ENCODE measurements around the gene PJA1. TPM values are rescaled to one million over a fixed set of nuclear protein-coding genes. Genes with fewer than 3 reads are reported as not detected.

PJA1 gene
- total RNA-seq, 3 donors from 2014 or later = 20.0 to 50.1 (median 25.6) TPM

GRCh38 chrX:69148946-69149345, 16.3 kb downstream of the PJA1 start:
- TF ChIP-seq CTCF (IDR thresholded peaks at IDR 0.05) (no peak), POLR2A (IDR thresholded peaks at IDR 0.05) (no peak), POLR2AphosphoS5 (IDR thresholded peaks at IDR 0.05) (no peak)
- no peak for DNase-seq (ENCODE audit: low spot score in 2 of 2)
- intact Hi-C loops (cut with DNase I; ENCODE audit: low total_unique reads) = no loop called here
- Histone ChIP-seq H3K36me3 (no peaks in the 10 kb centered on the region), H3K4me3 (no peak overlapping the region), H3K27ac (no peak overlapping the region), H3K9me3 (no peaks in the 10 kb centered on the region), H3K4me1 (no peaks in the 10 kb centered on the region), H3K27me3 (peaks cover 0 to 55% of the 10 kb centered on the region in 2 donors)

- no peaks in the 10 kb centered on the region for H3K36me3 ChIP-seq
- intact Hi-C loops (cut with DNase I; ENCODE audit: low total_unique reads) = no loop called here
- H3K9me3 ChIP-seq = no peaks in the 10 kb centered on the region
- no peak for TF ChIP-seq CTCF (IDR thresholded peaks at IDR 0.05)
- no peak for TF ChIP-seq POLR2AphosphoS5 (IDR thresholded peaks at IDR 0.05)
- no peak for TF ChIP-seq POLR2A (IDR thresholded peaks at IDR 0.05)
- no peak overlapping the region for H3K27ac ChIP-seq
- H3K4me1 ChIP-seq = no peaks in the 10 kb centered on the region
- DNase-seq (ENCODE audit: low spot score in 2 of 2) = no peak
- peaks cover 0 to 57% of the 10 kb centered on the region in 2 donors for H3K27me3 ChIP-seq
- no peak overlapping the region for H3K4me3 ChIP-seq
Measured at GRCh38 chrX:69146739-69147138, 18.5 kb downstream of the PJA1 start.

GRCh38 chrX:69145714-69146113, 19.5 kb downstream of the PJA1 start:
- H3K9me3 ChIP-seq = no peaks in the 10 kb centered on the region
- peaks cover 0 to 57% of the 10 kb centered on the region in 2 donors for H3K27me3 ChIP-seq
- no peak for DNase-seq (ENCODE audit: low spot score in 2 of 2)
- no peaks in the 10 kb centered on the region for H3K4me1 ChIP-seq
- no peak overlapping the region for H3K27ac ChIP-seq
- no peaks in the 10 kb centered on the region for H3K36me3 ChIP-seq
- intact Hi-C loops (cut with DNase I; ENCODE audit: low total_unique reads) = no loop called here
- H3K4me3 ChIP-seq = no peak overlapping the region
- TF ChIP-seq POLR2A (IDR thresholded peaks at IDR 0.05) (no peak), POLR2AphosphoS5 (IDR thresholded peaks at IDR 0.05) (no peak), CTCF (IDR thresholded peaks at IDR 0.05) (no peak)

- Histone ChIP-seq H3K36me3 (no peaks in the 10 kb centered on the region), H3K27ac (no peak overlapping the region), H3K9me3 (no peaks in the 10 kb centered on the region), H3K27me3 (peaks cover 0 to 53% of the 10 kb centered on the region in 2 donors), H3K4me3 (no peak overlapping the region), H3K4me1 (no peaks in the 10 kb centered on the region)
- TF ChIP-seq POLR2A (IDR thresholded peaks at IDR 0.05) (no peak), POLR2AphosphoS5 (IDR thresholded peaks at IDR 0.05) (no peak), CTCF (IDR thresholded peaks at IDR 0.05) (no peak)
- no peak for DNase-seq (ENCODE audit: low spot score in 2 of 2)
- intact Hi-C loops (cut with DNase I; ENCODE audit: low total_unique reads) = no loop called here
Measured at GRCh38 chrX:69144838-69145680, 20.2 kb downstream of the PJA1 start.

- DNase-seq (ENCODE audit: low spot score in 2 of 2) = no peak
- no peaks in the 10 kb centered on the region for H3K4me1 ChIP-seq
- H3K4me3 ChIP-seq = no peak overlapping the region
- H3K27ac ChIP-seq = no peak overlapping the region
- no peak for TF ChIP-seq POLR2AphosphoS5 (IDR thresholded peaks at IDR 0.05)
- TF ChIP-seq CTCF (IDR thresholded peaks at IDR 0.05) = no peak
- no peak for TF ChIP-seq POLR2A (IDR thresholded peaks at IDR 0.05)
- intact Hi-C loops (cut with DNase I; ENCODE audit: low total_unique reads) = no loop called here
- peaks cover 0 to 55% of the 10 kb centered on the region in 2 donors for H3K27me3 ChIP-seq
- H3K9me3 ChIP-seq = no peaks in the 10 kb centered on the region
- H3K36me3 ChIP-seq = no peaks in the 10 kb centered on the region
Measured at GRCh38 chrX:69143530-69143929, 21.7 kb downstream of the PJA1 start.
